HG02852 (cell line): ENCODE measurements around the gene WDFY3.
"Not testable (repeated sequence)": the region's sequence is repeated elsewhere in the genome, so short reads cannot be mapped to it uniquely, and the experiment has no call there.

Experiments used
- ATAC-seq: cut with Tn5 transposase; IDR thresholded peaks from one replicate; pipeline ENCODE4 v1.9.1; 2021; ENCODE audit warnings: mild to moderate bottlenecking, moderate library complexity; ENCODE audit not compliant: unreplicated experiment

WDFY3 gene

GRCh38 chr4:84682661-84683060, 283.8 kb downstream of the WDFY3 start:
- ATAC-seq, result not testable (repeated sequence)

GRCh38 chr4:84681486-84682274, 284.8 kb downstream of the WDFY3 start:
- no peak for ATAC-seq

GRCh38 chr4:84680956-84681355, 285.5 kb downstream of the WDFY3 start:
- ATAC-seq, result no peak

- ATAC-seq, result no peak
Observed at GRCh38 chr4:84678976-84679744, 287.3 kb downstream of the WDFY3 start.

- ATAC-seq, result no peak
Observed at GRCh38 chr4:84677995-84678394, 288.5 kb downstream of the WDFY3 start.

- no peak for ATAC-seq
Observed at GRCh38 chr4:84677093-84677492, 289.4 kb downstream of the WDFY3 start.

- ATAC-seq, result no peak
Observed at GRCh38 chr4:84673475-84674240, 292.8 kb downstream of the WDFY3 start.

- no peak for ATAC-seq
Observed at GRCh38 chr4:84672177-84672576, 294.3 kb downstream of the WDFY3 start.

GRCh38 chr4:84669201-84669600, 297.3 kb downstream of the WDFY3 start:
- ATAC-seq, result peak; percentile 65

GRCh38 chr4:84666439-84666838, 300.1 kb downstream of the WDFY3 start:
- ATAC-seq, result no peak

- not testable (repeated sequence) for ATAC-seq
Observed at GRCh38 chr4:84664767-84665166, 301.7 kb downstream of the WDFY3 start.

GRCh38 chr4:84661191-84661939, 305.1 kb downstream of the WDFY3 start:
- no peak for ATAC-seq

GRCh38 chr4:84660606-84661005, 305.9 kb downstream of the WDFY3 start:
- no peak for ATAC-seq

GRCh38 chr4:84652478-84652877, 314.0 kb downstream of the WDFY3 start:
- ATAC-seq, result no peak

- no peak for ATAC-seq
Observed at GRCh38 chr4:84651499-84651898, 315.0 kb downstream of the WDFY3 start.

GRCh38 chr4:84648863-84649647, 317.4 kb downstream of the WDFY3 start:
- no peak for ATAC-seq

- ATAC-seq, result no peak
Observed at GRCh38 chr4:84648178-84648577, 318.3 kb downstream of the WDFY3 start.

GRCh38 chr4:84647312-84647884, 319.1 kb downstream of the WDFY3 start:
- no peak for ATAC-seq

GRCh38 chr4:84644087-84644486, 322.4 kb downstream of the WDFY3 start:
- no peak for ATAC-seq

GRCh38 chr4:84639145-84639544, 327.3 kb downstream of the WDFY3 start:
- ATAC-seq, result no peak
